Smooth muscle cell (in vitro differentiated cells): ENCODE results near the gene WNT4. TPM values are rescaled to one million over a fixed set of nuclear protein-coding genes. Genes with fewer than 3 reads are reported as not detected.

Experiments
- DNase-seq: peaks from one replicate; lab custom pipeline; 2025; ENCODE audit not compliant: unreplicated experiment; lab: John Stamatoyannopoulos, UW
- H2AFZ ChIP-seq: fragments of 200-600 bp; sonication (generic); 2 replicates; pipeline ENCODE4 v1.6.0; 2016; ENCODE audit warnings: antibody characterized with exemption, low read depth, mild to moderate bottlenecking
- H3F3A ChIP-seq: fragments of 200-600 bp; sonication (generic); 2 replicates; pipeline ENCODE4 v1.6.0; 2017; ENCODE audit warnings: antibody characterized with exemption, low read depth
- H3K27ac ChIP-seq: fragments of 200-600 bp; sonication (generic); 2 replicates; pipeline ENCODE4 v1.5.1; 2016; ENCODE audit warnings: low read depth, mild to moderate bottlenecking
- H3K27me3 ChIP-seq: fragments of 200-600 bp; sonication (generic); 2 replicates; pipeline ENCODE4 v1.6.1; 2016; ENCODE audit warnings: low read depth, mild to moderate bottlenecking
- H3K36me3 ChIP-seq: fragments of 200-600 bp; sonication (generic); 2 replicates; pipeline ENCODE4 v1.5.1; 2016; ENCODE audit warnings: low read depth
- H3K4me1 ChIP-seq: fragments of 200-600 bp; sonication (generic); 2 replicates; pipeline ENCODE4 v1.5.1; 2016; ENCODE audit warnings: low read depth
- H3K4me2 ChIP-seq: fragments of 200-600 bp; sonication (generic); 2 replicates; pipeline ENCODE4 v1.6.0; 2016; ENCODE audit warnings: mild to moderate bottlenecking
- H3K4me3 ChIP-seq: fragments of 200-600 bp; sonication (generic); 2 replicates; pipeline ENCODE4 v1.5.1; 2016; ENCODE audit warnings: mild to moderate bottlenecking
- H3K79me2 ChIP-seq: fragments of 200-600 bp; sonication (generic); 2 replicates; pipeline ENCODE4 v1.6.0; 2016; ENCODE audit warnings: low read depth, mild to moderate bottlenecking
- H3K9ac ChIP-seq: fragments of 200-600 bp; sonication (generic); 2 replicates; pipeline ENCODE4 v1.6.0; 2016; ENCODE audit warnings: low read depth
- H3K9me3 ChIP-seq: fragments of 200-600 bp; sonication (generic); replicated peaks from 2 replicates; pipeline ENCODE4 v1.5.1; 2016; ENCODE audit warnings: low read depth
- H4K20me1 ChIP-seq: fragments of 200-600 bp; sonication (generic); 2 replicates; pipeline ENCODE4 v1.6.0; 2016; ENCODE audit warnings: low read depth
- CTCF ChIP-seq: fragments of 200-600 bp; sonication (generic); IDR thresholded peaks from 2 replicates; pipeline ENCODE4 v1.5.1; 2017; ENCODE audit warnings: borderline replicate concordance, mild to moderate bottlenecking, antibody characterized with exemption; ENCODE audit not compliant: insufficient read depth, poor library complexity, severe bottlenecking
- WGBS: methylation state at CpG from one replicate; pipeline ENCODE4 v1.1.7; 2016; ENCODE audit warnings: low lambda C conversion rate; 5-methylcytosine and 5-hydroxymethylcytosine counted together
- polyA plus RNA-seq: library from polyadenylated mRNA; unstranded; fragments of >200 nt; fragmentation: Nextera tagmentation; extraction: Ambion mirVana; gene quantifications from 2 replicates; pipeline ENCODE4 v1.2.1, GENCODE V29; 2016
- total RNA-seq: library from RNA; depleted of rRNA; stranded (reverse); fragments of >200 nt; gene quantifications from 2 replicates; pipeline ENCODE4 v1.2.3, GENCODE V29; 2014

WNT4 gene
- total and polyA plus RNA-seq, 2 experiments from 2014 or later, result 0.18 to 0.55 TPM

- H3K27me3 ChIP-seq, result peaks cover 54% of the 10 kb centered on the region
- H2AFZ ChIP-seq, result no peak overlapping the region
- no peak for DNase-seq
These were observed 3.1 kb downstream of the WNT4 start for GRCh38 chr1:22139817-22140216.

GRCh38 chr1:22139066-22139594, 3.8 kb downstream of the WNT4 start:
- peaks cover 91% of the 10 kb centered on the region for H4K20me1 ChIP-seq
- H3K27me3 ChIP-seq, result peaks cover 47% of the 10 kb centered on the region
- no peaks in the 10 kb centered on the region for H3K9me3 ChIP-seq
- no peak overlapping the region for H3K4me3 ChIP-seq
- TF ChIP-seq CTCF, result no peak
- H3F3A ChIP-seq, result no peaks in the 10 kb centered on the region
- no peaks in the 10 kb centered on the region for H3K36me3 ChIP-seq
- no peak overlapping the region for H3K4me2 ChIP-seq
- 91% methylated on average over 15 of the region's 15 CpGs for WGBS
- H3K79me2 ChIP-seq, result no peaks in the 10 kb centered on the region
- DNase-seq, result no peak
- no peak overlapping the region for H2AFZ ChIP-seq
- peaks cover 4% of the 10 kb centered on the region for H3K4me1 ChIP-seq
- no peak overlapping the region for H3K9ac ChIP-seq
- H3K27ac ChIP-seq, result no peak overlapping the region

More at GRCh38 chr1:22139817-22140216, 3.1 kb downstream of the WNT4 start:
- Histone ChIP-seq H3F3A (no peaks in the 10 kb centered on the region), H3K9me3 (no peaks in the 10 kb centered on the region), H3K4me3 (no peak overlapping the region), H3K9ac (no peak overlapping the region), H3K4me1 (peaks cover 4% of the 10 kb centered on the region), H3K4me2 (no peak overlapping the region), H3K27ac (no peak overlapping the region), H3K79me2 (no peaks in the 10 kb centered on the region), H3K36me3 (no peaks in the 10 kb centered on the region), H4K20me1 (peaks cover 91% of the 10 kb centered on the region)
- 90% methylated on average over 12 of the region's 12 CpGs for WGBS
- TF ChIP-seq CTCF, result no peak

- Histone ChIP-seq H3K9me3 (no peaks in the 10 kb centered on the region), H3K36me3 (no peaks in the 10 kb centered on the region), H3K4me1 (peaks cover 5% of the 10 kb centered on the region), H3F3A (no peaks in the 10 kb centered on the region), H3K79me2 (no peaks in the 10 kb centered on the region), H2AFZ (no peak overlapping the region), H3K4me3 (no peak overlapping the region), H4K20me1 (peaks cover 100% of the 10 kb centered on the region), H3K4me2 (peak overlapping the region; percentile 11), H3K9ac (no peak overlapping the region), H3K27ac (no peak overlapping the region), H3K27me3 (peaks cover 41% of the 10 kb centered on the region)
- TF ChIP-seq CTCF, result no peak
- 53% methylated on average over 16 of the region's 16 CpGs for WGBS
- no peak for DNase-seq
These were observed 5.7 kb downstream of the WNT4 start for GRCh38 chr1:22137004-22137720.
